Osteocyte (in vitro differentiated cells): Measurements from ENCODE around the gene LRCH1. TPM values are rescaled to one million over a fixed set of nuclear protein-coding genes. Genes with fewer than 3 reads are reported as not detected.

ENCODE experiments used
- DNase-seq: peaks from one replicate; pipeline ENCODE4 v3.0.0; 2021; ENCODE audit warnings: mixed read lengths; ENCODE audit not compliant: unreplicated experiment; ENCODE audit errors: extremely low spot score
- H3K27ac Mint-ChIP-seq: one replicate; pipeline ENCODE4 v1.8.0; 2021; ENCODE audit warnings: mild to moderate bottlenecking, mixed read lengths; ENCODE audit not compliant: unreplicated experiment
- H3K27me3 Mint-ChIP-seq: one replicate; pipeline ENCODE4 v1.8.0; 2021; ENCODE audit warnings: mixed read lengths; ENCODE audit not compliant: unreplicated experiment
- H3K36me3 Mint-ChIP-seq: one replicate; pipeline ENCODE4 v1.8.0; 2021; ENCODE audit warnings: mixed read lengths; ENCODE audit not compliant: unreplicated experiment
- H3K4me1 Mint-ChIP-seq: one replicate; pipeline ENCODE4 v1.8.0; 2021; ENCODE audit warnings: mixed read lengths; ENCODE audit not compliant: unreplicated experiment
- H3K4me3 Mint-ChIP-seq: one replicate; pipeline ENCODE4 v1.8.0; 2021; ENCODE audit warnings: mild to moderate bottlenecking, moderate library complexity, mixed read lengths; ENCODE audit not compliant: unreplicated experiment
- H3K9me3 Mint-ChIP-seq: one replicate; pipeline ENCODE4 v1.8.0; 2021; ENCODE audit warnings: mixed read lengths; ENCODE audit not compliant: unreplicated experiment
- CTCF ChIP-seq: fragments of 200-600 bp; sonication (generic); IDR thresholded peaks from 2 replicates; pipeline ENCODE4 v1.5.0; 2021; ENCODE audit warnings: antibody characterized with exemption, mild to moderate bottlenecking, moderate library complexity
- total RNA-seq: library from RNA; stranded (reverse); gene quantifications from 2 replicates; pipeline ENCODE4 v1.2.1, GENCODE V29; 2021

LRCH1 gene
- total RNA-seq, 1 donor from 2014 or later: 13.9 TPM

DNA sequence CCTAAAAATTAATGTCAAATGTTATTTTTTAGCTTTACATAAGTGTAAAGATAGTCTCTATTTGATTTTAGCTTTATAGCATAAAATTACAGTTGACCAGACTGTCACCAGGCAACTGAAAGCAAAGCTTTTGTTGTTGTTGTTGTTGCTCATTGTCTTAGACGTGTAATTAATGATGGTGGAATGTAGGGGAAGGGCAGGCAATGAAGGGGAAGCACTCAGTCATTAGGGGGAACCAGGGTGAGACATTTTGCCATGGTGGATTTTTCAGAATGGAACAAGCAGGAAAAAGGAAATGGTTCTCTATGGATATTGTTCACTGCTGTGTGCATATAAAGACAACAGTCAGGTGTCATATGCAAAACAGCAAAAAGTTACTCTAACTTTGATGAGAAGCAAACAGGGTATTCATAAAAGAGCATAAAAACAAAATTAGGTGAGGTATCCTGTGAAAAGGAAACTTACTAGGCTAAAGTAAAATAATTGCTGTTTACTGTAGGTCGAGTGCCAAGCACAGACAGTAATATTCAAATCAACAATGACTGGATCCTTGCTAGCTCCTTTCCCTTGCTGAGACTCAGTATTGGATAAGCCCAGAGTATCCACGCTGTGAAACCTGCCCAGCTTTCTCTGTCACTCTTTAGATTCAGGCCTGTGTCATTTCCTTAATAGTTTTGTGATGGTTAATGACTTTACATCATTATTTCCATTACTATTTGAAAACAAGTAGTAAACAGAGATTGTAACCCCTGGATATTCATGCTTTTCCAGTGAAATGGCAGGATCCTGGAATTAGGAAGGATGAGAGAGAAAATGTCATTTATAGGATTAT lies 110.5 kb downstream of the LRCH1 start:
- H3K4me1 Mint-ChIP-seq: peaks cover 46% of the 10 kb centered on the region
- TF ChIP-seq CTCF: no peak
- DNase-seq: no peak
- H3K4me3 Mint-ChIP-seq: no peak overlapping the region
- no peaks in the 10 kb centered on the region for H3K36me3 Mint-ChIP-seq
- H3K9me3 Mint-ChIP-seq: no peaks in the 10 kb centered on the region
- no peak overlapping the region for H3K27ac Mint-ChIP-seq
- H3K27me3 Mint-ChIP-seq: no peaks in the 10 kb centered on the region

GRCh38 chr13:46664195-46664594 lies 111.2 kb downstream of the LRCH1 start:
- Mint-ChIP-seq H3K27ac (no peak overlapping the region), H3K4me1 (peaks cover 50% of the 10 kb centered on the region), H3K9me3 (no peaks in the 10 kb centered on the region), H3K4me3 (no peak overlapping the region), H3K27me3 (no peaks in the 10 kb centered on the region), H3K36me3 (peaks cover 2% of the 10 kb centered on the region)
- DNase-seq: no peak
- no peak for TF ChIP-seq CTCF

GRCh38 chr13:46665248-46665632 lies 112.3 kb downstream of the LRCH1 start:
- peak overlapping the region; percentile 79 for H3K27ac Mint-ChIP-seq
- no peaks in the 10 kb centered on the region for H3K27me3 Mint-ChIP-seq
- DNase-seq: no peak
- no peaks in the 10 kb centered on the region for H3K9me3 Mint-ChIP-seq
- peak overlapping the region; percentile 51 for H3K4me3 Mint-ChIP-seq
- peaks cover 5% of the 10 kb centered on the region for H3K36me3 Mint-ChIP-seq
- TF ChIP-seq CTCF: no peak
- peaks cover 45% of the 10 kb centered on the region for H3K4me1 Mint-ChIP-seq

GRCh38 chr13:46665633-46666482 lies 112.9 kb downstream of the LRCH1 start:
- peaks cover 45% of the 10 kb centered on the region for H3K4me1 Mint-ChIP-seq
- H3K36me3 Mint-ChIP-seq: peaks cover 6% of the 10 kb centered on the region
- TF ChIP-seq CTCF: no peak
- no peak for DNase-seq
- H3K27ac Mint-ChIP-seq: peak overlapping the region; percentile 79
- H3K4me3 Mint-ChIP-seq: peak overlapping the region; percentile 51
- no peaks in the 10 kb centered on the region for H3K27me3 Mint-ChIP-seq
- no peaks in the 10 kb centered on the region for H3K9me3 Mint-ChIP-seq
